NCI-H2081 (cell line): Measurements from ENCODE around the gene UTY.

ENCODE experiments used
- DNase-seq, 2 experiments: peaks; one replicate each; lab custom pipeline; 2025; lab: John Stamatoyannopoulos, UW

The UTY gene

GRCh38 chrY:13479828-13480227 lies at the start of gene UTY:
UTY (minus strand) TSS chrY:13480033; CDS start chrY:13479665, 368 bp downstream.
- no peak for DNase-seq

- no peak for DNase-seq
Observed at GRCh38 chrY:13520474-13520873, 40.6 kb upstream of the UTY start.

- no peak for DNase-seq
Observed at GRCh38 chrY:13501215-13501614, 21.4 kb upstream of the UTY start.

DNA sequence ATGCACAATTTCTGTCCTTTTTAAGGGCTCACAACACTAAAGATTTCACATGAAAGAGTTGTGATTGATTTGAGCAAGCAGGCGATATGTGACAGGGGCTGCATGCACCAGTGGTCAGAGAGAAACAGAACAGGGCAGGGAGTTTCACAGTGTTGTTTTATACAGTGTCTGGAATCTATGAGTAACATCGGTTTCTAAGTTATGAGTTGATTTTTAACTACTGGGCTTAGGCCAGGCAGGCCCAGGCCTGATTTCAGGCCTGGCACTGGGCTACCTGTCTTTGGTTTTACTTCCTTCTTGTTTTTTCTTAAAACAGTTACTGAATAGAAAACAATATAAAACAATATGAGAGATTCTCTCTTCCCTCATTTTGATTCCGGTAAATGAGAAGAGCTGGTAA lies 13.9 kb upstream of the UTY start:
- DNase-seq, result no peak

DNA sequence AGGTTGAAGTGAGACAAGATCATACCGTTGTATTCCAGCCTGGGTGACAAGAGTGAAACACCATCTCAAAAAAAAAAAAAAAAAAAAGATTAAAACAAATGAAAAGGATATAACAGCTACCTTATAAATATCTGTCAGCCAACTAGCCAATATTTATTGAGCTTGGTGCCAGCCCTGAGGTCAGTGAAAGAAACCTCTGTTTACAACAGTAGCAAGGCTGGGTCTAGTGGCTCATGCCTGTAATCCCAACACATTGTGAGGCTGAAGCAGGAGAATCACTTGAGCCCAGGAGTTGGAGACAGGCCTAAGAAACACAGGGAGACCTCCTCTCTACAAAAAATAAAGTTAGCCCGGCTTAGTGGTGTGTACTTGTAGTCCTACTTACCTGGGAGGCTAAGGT lies 12.6 kb upstream of the UTY start:
- no peak for DNase-seq

DNA sequence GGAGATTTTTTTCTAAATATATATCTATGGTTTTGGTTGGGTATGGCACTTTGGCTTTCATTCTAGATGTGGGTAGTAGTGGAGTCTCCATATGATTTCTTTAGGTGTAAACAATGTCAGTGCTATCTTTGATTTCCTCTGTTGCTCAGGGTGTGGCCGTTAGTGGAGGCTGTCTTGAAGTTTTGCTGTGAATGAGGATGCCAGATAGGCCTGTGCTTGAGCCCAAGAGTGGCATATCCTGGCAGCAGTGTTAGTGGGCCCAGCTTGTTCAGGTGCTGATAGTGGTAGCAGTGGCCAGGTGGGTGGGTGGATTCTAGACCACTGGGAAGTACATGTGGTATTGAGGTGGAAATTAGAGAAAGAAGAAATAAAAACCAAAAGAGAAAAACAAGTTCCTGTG lies 8.9 kb upstream of the UTY start:
- no peak for DNase-seq

- DNase-seq, result no peak
Observed at GRCh38 chrY:13479121-13479711, 617 bp downstream of the UTY start.

DNA sequence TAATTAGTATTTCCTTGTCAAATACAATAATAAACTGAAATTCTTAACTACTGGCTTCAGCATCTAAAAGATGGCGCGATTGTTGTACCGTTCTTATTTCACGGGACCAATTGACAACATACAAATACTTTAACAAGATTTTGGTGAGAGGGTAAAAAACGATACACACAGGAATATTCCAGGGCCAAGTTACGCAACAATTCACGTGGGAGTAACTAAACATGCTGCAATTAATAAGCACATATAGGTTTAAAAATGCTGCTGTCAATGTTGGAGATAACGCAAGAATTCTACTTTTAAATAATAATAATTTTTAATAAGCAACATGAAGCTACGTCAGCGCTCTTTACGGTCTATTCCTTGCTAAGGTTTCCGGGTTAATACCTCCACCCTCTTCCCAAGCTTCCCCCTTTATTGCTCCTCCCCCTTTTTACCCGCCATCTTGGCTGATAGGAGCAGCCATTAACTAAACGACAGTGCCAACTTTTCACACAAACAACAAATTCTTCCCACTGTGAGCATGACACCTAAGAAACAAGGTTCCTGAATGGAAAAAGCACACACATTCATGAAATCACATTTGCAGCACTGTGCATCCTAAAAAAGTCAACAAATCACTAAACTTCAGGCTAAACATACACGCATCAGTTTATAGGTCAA lies 1.6 kb downstream of the UTY start:
- no peak for DNase-seq

DNA sequence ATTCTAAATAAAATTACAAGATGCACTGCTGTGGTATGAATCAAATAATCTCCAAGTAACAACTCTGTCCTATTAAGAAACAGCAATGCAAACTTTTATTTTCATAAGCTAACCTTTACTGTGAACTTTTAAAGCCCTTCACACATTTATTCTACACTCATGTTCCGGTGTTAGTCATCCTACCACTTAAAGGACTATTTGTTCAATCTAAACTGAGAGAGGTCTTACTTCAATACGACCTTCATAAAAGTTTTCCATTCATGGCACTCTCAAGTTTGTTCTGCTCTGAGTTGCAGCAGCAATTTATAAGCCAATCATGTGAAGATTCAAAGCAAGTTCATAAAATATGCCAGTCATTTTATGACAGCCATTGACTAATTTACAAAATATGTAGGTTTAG lies 4.8 kb downstream of the UTY start:
- no peak for DNase-seq

GRCh38 chrY:13451572-13451971 lies 28.3 kb downstream of the UTY start:
- DNase-seq, result no peak

- DNase-seq, result no peak
Observed at GRCh38 chrY:13450596-13451130, 29.2 kb downstream of the UTY start.

DNA sequence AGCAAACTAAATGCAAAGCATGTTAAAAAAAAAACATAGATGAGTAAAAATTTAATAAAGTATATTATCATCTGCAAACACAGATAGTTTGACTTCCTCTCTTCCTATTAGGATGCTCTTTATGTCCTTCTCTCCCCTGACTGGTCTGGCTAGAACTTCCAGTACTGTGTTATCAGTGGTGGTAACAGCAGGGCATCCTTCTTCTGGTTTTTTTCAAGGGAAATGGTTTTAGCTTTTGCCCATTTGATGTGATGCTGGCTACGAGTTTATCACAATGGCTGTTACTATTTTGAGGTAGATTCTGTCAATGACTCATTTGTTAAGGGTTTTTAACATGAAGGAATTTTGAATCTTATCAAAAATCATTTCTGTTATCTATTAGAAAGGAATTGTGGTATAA lies 34.3 kb downstream of the UTY start:
- DNase-seq, result no peak

DNA sequence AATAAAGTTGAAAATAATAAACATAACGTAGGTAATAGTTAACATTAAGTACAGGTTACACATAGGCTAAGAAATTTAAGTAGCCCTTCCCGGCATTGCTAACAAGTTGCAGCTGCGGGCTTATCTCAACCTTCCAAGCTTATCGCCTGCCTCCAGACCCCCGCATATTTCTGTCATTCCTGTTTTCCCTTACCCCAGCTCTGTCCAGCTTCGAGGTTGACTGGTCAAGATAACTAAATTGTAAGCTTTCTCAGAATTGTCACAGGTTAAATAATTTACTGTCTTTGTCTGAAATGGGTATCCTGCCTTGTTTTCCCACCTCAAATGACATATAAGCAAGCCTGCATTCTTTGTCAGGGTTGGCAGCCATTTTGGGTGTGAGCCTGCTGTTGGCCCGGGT lies 36.7 kb downstream of the UTY start:
- DNase-seq, result no peak

DNA sequence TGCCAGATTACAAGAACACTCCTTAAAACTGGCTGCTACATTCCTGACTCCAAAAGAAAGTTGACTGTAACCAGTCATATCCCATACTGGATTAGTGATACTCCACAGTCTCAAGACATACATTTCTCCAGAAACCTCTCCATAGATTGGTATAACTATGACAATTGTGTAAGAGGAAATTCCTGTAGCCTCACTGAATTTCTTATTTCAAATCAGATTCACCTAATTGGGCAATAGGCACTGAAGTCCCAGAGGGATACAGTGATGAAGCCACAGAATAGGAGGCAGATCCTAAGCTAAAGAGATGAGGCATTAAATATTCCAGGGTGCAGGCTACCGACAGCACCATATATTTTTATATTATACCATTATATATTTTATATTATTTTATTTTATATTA lies 39.0 kb downstream of the UTY start:
- no peak for DNase-seq

GRCh38 chrY:13435968-13436937 lies 43.6 kb downstream of the UTY start:
- DNase-seq, result no peak

DNA sequence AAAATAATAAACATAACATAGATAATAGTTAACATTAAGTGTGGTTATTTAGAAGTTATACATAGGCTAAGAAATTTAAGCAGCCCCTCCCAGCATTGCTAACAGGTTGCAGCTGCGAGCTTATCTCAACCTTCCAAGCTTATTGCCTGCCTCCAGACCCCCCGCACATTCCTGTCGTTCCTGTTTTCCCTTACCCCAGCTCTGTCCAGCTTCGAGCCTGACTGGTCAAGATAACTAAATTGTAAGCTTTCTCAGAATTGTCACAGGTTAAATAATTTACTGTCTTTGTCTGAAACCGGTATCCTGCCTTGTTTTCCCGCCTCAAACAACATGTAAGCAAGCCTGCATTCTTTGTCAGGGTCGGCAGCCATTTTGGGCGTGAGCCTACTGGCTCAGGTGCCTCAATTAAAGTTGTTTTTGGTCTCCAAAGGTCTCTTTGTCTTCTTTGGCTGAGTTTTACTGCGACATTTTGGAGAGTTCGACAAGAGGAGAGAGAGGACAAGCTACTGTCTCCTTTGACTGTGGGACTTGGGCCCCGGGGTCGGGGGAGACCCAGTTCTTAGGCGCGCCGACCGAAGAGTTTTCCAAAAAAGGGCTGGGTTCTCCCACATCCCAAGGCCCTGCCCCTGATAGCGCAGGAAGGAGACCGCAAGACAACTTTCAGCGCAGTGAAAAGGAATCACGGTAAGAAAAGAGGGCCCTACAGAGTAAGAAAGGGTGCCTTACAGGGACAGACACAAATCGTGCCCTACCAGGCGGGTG lies 44.4 kb downstream of the UTY start:
- DNase-seq, result no peak

DNA sequence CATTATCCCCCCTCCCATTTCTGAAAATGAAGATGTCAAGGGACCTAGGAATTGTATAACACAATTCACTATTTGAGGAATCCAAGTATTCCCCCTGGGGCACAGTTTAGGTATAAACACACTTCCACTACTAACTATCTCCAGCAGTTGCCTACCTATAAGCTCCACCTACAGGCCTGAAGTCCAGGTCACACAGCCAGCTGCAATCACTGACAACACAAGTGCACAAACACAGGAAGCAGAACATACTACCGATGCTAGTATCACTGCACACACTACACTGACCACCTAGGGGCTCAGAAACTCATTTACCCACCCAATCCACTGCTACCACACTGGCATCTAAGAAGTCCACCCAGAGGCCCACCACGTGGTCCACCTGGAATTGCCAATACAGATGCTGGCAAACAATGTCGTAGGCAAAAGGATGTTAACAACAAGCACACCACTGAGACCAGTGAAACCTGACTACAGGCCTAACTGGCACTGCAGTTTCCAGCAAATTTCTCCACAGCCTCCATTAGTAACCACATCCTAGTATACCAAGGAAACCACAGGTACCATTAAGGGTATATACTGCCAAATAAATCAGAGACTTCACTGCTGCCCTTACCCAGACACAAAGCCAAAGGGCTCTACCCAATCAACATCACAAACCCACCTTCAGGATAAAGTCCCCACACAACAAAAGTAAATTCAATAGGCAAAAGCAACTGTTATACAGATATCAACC lies 47.4 kb downstream of the UTY start:
- DNase-seq, result no peak

- DNase-seq, result no peak
Observed at GRCh38 chrY:13429551-13429950, 50.3 kb downstream of the UTY start.

- DNase-seq, result no peak
Observed at GRCh38 chrY:13423281-13423732, 56.5 kb downstream of the UTY start.

GRCh38 chrY:13416869-13417661 lies 62.8 kb downstream of the UTY start:
- no peak for DNase-seq
